GM12878 (cell line): Measurements from ENCODE around the gene ERC2. TPM values are rescaled to one million over a fixed set of nuclear protein-coding genes. Genes with fewer than 3 reads are reported as not detected.

ENCODE experiments used
- BCL3 ChIP-seq: IDR thresholded peaks from 2 replicates; pipeline ENCODE4 v1.6.1; 2011; ENCODE audit warnings: borderline replicate concordance, low read depth, mild to moderate bottlenecking, moderate library complexity, low read length; ENCODE audit not compliant: insufficient read depth, poor library complexity, severe bottlenecking
- BRCA1 ChIP-seq: IDR thresholded peaks from 2 replicates; pipeline ENCODE4 v1.6.1; 2011; ENCODE audit warnings: low read depth, low read length, improper control_type of control experiment
- CHD1 ChIP-seq: IDR thresholded peaks from 2 replicates; pipeline ENCODE4 v1.6.1; 2012; ENCODE audit warnings: low read depth, low read length, improper control_type of control experiment
- CUX1 ChIP-seq: IDR thresholded peaks from 2 replicates; pipeline ENCODE4 v1.6.1; 2012; ENCODE audit warnings: improper control_type of control experiment, low read depth, low read length; ENCODE audit not compliant: insufficient replicate concordance
- FOXM1 ChIP-seq: IDR thresholded peaks from 2 replicates; pipeline ENCODE4 v1.6.1; 2012; ENCODE audit warnings: low read depth, mild to moderate bottlenecking, inconsistent platforms, low read length, moderate library complexity
- KAT2A ChIP-seq: conservative IDR thresholded peaks from 2 replicates; pipeline ENCODE4 v1.6.1; 2011; ENCODE audit warnings: low read depth, low read length; ENCODE audit not compliant: control insufficient read depth
- TARDBP ChIP-seq: IDR thresholded peaks from 2 replicates; pipeline ENCODE4 v1.6.1; 2016; ENCODE audit warnings: borderline replicate concordance
- ZNF384 ChIP-seq: IDR thresholded peaks from 2 replicates; pipeline ENCODE4 v1.6.1; 2012; ENCODE audit warnings: low read depth, mild to moderate bottlenecking, low read length, improper control_type of control experiment, borderline replicate concordance
- polyA plus RNA-seq, 11 experiments: library from polyadenylated mRNA; depleted of rRNA in 4 of 11; unstranded in 6 of 11; stranded (reverse) in 5 of 11; fragments of >200 nt; fragmentation: Nextera tagmentation in 4 of 11; fragmentation: Illumina TruSeq in 1 of 11; extraction: Ambion mirVana in 4 of 11; extraction: Trizol in 1 of 11; gene quantifications; 1 replicate in 1 of 11; 2 replicates in 10 of 11; pipeline versions ENCODE4 v1.2.1 to v1.2.3, GENCODE V29; 2011 to 2016; ENCODE audit warnings: inconsistent platforms in 2 of 11, missing spikeins in 2 of 11, low read depth in 1 of 11
- total RNA-seq, 4 experiments: library from RNA; depleted of rRNA in 3 of 4; stranded (reverse); fragments of >200 nt in 3 of 4; fragmentation: Illumina TruSeq in 1 of 4; extraction: Trizol in 1 of 4; gene quantifications; 2 replicates each; pipeline versions ENCODE4 v1.2.1 to v1.2.3, GENCODE V29; 2013 to 2021

ERC2 gene
- total and polyA plus RNA-seq, 10 of the 15 experiments (the other 5 are each of a cell fraction or from before 2014, with no cell fraction given): 0.06 to 1.4 (median 0.12) TPM; not detected in 3

GRCh38 chr3:55531321-55531720 is 936.9 kb downstream of the ERC2 start (continued):
- no peak for TF ChIP-seq ZNF384
- TF ChIP-seq FOXM1: no peak
- no peak for TF ChIP-seq CHD1
- no peak for TF ChIP-seq KAT2A
- TF ChIP-seq TARDBP: no peak
- no peak for TF ChIP-seq BRCA1
- TF ChIP-seq BCL3: no peak
- no peak for TF ChIP-seq CUX1
- TF ChIP-seq, all 136 proteins: peak for 0
